Urinary bladder (tissue), 4 donors: Measurements from ENCODE around the gene CAMKV. TPM values are rescaled to one million over a fixed set of nuclear protein-coding genes. Genes with fewer than 3 reads are reported as not detected.
"Not testable (repeated sequence)": the region's sequence is repeated elsewhere in the genome, so short reads cannot be mapped to it uniquely, and the experiment has no call there.

ENCODE experiments used
- DNase-seq: peaks from one replicate; pipeline ENCODE4 v3.0.0-alpha.2; 2015; ENCODE audit errors: extremely low spot score
- H3K27ac ChIP-seq: one replicate; pipeline ENCODE4 v1.5.1; 2013; ENCODE audit warnings: low read depth, mild to moderate bottlenecking, moderate library complexity
- H3K36me3 ChIP-seq: one replicate; pipeline ENCODE4 v1.6.1; 2013; ENCODE audit warnings: mild to moderate bottlenecking, moderate library complexity; ENCODE audit not compliant: insufficient read depth
- H3K4me1 ChIP-seq: one replicate; pipeline ENCODE4 v1.6.1; 2013; ENCODE audit warnings: mild to moderate bottlenecking, moderate library complexity; ENCODE audit not compliant: insufficient read depth
- H3K4me3 ChIP-seq: one replicate; pipeline ENCODE4 v1.5.1; 2013; ENCODE audit warnings: low read depth, low read length
- WGBS: extraction: QIAGEN DNeasy Blood & Tissue Kit; methylation state at CpG from one replicate; pipeline ENCODE4 v1.1.7; 2013; 5-methylcytosine and 5-hydroxymethylcytosine counted together
- polyA plus RNA-seq: library from polyadenylated mRNA; stranded (reverse); fragments of 200-250 nt; gene quantifications from one replicate; pipeline ENCODE4 v1.2.3, GENCODE V29; 2013
- total RNA-seq: library from RNA; depleted of rRNA; stranded (reverse); fragments of >200 nt; gene quantifications from one replicate; pipeline ENCODE4 v1.2.3, GENCODE V29; 2014
- donor health status: healthy with polysubstance abuse.
- donor health status: healthy.

Gene CAMKV
- total and polyA plus RNA-seq, 2 donors: 0.37 TPM; not detected in 1

DNA sequence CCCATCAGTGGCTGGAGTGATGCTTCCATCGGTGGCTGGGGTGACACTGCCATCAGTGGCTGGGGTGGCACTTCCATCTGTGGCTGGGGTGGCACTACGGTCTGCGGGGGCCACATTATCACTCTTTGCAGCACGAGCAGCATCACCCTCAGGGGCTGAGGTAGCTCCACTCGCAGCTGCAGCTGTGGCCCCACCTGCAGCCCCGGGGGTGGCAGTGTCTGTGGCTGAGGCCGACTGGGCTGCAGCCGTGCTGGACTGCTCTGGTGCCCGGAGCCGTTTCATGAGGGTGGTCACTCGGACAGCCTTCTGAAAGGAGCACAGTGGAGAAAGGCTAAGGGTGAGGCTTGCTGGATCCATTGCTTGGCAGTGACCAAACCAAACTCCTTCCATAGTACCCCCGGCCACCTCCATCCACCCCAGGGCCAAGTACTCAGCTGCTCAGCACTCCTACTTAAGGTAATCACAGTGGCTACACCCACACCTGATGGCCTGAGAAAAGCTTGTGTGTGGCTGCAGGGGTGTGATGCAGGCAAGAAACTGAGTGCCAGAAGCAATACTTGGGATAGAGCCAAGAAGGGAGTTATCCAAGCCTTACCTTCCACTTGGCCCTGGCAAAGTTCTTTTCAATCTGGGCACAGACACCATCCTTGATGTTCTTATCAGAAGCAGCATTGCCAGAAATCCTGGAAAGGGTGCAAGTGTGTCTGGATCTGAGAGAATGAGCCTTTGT, 10.0 kb downstream of the CAMKV start:
- no peaks in the 10 kb centered on the region for H3K36me3 ChIP-seq
- H3K4me1 ChIP-seq: no peaks in the 10 kb centered on the region
- no peak overlapping the region for H3K4me3 ChIP-seq
- no peak overlapping the region for H3K27ac ChIP-seq
- WGBS: 84% methylated on average over 12 of the region's 12 CpGs
- no peak for DNase-seq

DNA sequence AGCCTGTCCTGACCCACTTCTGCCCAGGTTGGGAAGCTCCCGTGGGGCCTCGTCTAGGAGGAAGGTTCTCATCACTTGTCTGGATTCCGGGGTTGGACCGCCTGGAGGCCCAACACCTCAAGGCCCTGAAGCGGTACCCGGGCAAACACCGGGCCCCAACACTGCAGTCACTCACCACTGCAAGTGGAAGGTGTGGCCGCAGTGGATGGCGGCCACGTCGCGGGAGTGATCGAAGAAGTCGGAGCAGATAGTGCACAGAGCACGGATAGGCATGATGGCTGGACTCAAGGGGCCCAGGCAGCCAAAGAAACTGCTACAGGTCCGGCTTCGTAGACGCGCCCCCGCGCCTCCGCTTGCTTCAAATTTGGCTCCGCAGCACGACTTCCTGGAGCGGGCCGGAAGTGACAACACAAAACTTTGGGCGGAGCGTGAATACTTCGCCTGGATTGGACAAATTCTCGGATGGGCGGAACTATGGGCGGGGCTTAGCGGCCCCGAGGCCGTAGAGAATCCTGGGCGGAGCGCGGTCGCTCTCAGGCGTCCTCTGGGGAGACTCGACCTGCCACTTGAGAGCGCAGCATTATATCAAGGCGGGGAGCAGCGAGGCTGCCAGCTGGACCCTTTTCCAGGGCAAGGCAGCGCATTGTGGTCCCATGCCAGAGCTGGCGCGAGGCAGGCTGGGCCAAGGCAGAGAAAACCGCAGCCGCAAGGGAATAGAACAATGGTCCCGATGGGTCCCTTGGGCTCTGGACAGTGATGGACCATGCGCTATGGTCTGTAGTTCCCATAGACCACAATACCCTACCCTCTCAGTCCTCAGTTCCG, 13.3 kb downstream of the CAMKV start, which contains the start of gene TRAIP:
TRAIP (minus strand) TSS at position 384 of the 825 bp plus-strand sequence; CDS start at position 273, 111 bp downstream.
- WGBS: 2% methylated on average over 52 of the region's 52 CpGs
- peak; percentile 92 for DNase-seq
- Histone ChIP-seq H3K27ac (no peak within 1 kb of the TSS), H3K36me3 (no peaks in the 10 kb centered on the region), H3K4me3 (peak within 1 kb of the TSS; percentile 53), H3K4me1 (no peaks in the 10 kb centered on the region)

DNA sequence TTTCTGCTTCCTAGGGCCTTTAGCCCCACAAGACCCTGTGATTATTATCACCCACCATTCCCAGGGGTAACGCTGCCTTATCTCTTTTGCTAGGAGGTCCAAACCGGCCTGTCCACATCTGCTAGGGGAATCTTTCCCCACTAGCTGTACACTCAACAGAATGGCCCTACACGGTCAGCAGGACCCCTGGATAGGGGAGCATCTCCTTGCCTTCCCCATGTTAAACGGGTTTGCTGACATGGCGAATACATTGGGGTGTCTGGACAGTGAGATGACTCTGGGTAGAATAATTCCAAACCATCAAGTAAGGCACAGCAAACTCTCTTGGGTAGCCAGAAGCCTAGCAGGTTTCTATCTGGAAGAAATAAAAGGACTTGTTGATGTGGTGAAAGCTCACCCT, 14.0 kb downstream of the CAMKV start:
- WGBS: 54% methylated on average over 5 of the region's 5 CpGs

DNA sequence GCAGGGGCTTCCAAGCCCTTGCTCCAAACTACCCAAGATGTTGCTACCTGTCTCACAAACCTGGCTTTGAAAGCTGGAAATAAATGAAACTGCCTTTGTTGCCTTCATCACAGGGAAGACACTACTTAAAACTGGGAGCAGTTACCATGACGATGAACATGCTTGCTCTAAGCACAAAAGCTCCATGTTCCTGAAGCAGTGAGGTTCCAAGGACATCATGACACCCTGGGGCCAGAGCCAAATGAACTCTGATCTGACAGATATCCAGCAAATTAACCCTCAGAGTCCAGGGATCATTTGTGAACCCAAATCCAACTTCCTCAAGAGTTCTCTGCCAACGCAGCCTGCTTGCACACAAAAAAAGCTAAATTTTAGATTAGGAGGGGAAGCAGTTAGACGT, 24.0 kb downstream of the CAMKV start:
- DNase-seq: no peak
- 80% methylated on average over 3 of the region's 3 CpGs for WGBS
- Histone ChIP-seq H3K36me3 (no peaks in the 10 kb centered on the region), H3K27ac (no peak overlapping the region), H3K4me3 (no peak overlapping the region), H3K4me1 (no peaks in the 10 kb centered on the region)

More for the DNA sequence above, 14.0 kb downstream of the CAMKV start:
- Histone ChIP-seq H3K4me1 (no peaks in the 10 kb centered on the region), H3K36me3 (no peaks in the 10 kb centered on the region), H3K27ac (no peak overlapping the region), H3K4me3 (no peak overlapping the region)
- DNase-seq: no peak

DNA sequence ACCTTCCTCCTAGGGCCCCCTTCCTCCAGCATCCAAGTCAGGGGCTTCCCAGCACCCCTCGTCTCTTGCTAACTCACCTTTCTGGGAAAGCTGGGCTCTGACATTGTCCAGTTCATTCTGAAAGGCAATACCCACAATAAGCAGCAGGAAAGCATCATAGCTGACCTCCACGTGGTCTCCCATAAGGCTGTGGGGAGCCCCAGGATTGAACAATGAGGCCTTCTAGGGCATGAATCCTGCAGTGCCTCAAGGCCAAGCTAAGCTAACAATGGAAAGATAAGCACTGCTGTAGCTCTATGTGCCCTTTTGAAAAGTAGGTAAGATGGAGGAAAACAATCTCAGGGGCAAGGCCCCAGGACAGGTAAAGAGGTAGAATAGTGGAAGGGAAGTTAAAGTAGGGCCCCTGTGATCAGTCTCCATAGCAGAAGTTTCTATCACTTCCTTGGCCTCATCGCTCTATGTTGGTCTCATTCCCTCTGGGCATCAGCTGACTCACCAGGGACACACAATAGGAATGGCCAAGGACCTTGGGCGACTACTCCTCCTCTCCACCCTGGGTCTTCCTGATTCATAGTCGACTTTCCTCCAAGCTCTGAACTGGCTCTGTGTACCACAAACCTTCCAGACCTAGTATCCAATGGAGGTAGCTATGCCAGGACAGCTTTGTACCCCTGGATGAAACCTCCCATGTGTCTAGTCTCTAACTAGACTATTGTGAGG, 25.1 kb downstream of the CAMKV start:
- Histone ChIP-seq H3K36me3 (no peaks in the 10 kb centered on the region), H3K4me3 (no peak overlapping the region), H3K4me1 (no peaks in the 10 kb centered on the region), H3K27ac (no peak overlapping the region)
- DNase-seq: no peak
- 84% methylated on average over 5 of the region's 5 CpGs for WGBS

DNA sequence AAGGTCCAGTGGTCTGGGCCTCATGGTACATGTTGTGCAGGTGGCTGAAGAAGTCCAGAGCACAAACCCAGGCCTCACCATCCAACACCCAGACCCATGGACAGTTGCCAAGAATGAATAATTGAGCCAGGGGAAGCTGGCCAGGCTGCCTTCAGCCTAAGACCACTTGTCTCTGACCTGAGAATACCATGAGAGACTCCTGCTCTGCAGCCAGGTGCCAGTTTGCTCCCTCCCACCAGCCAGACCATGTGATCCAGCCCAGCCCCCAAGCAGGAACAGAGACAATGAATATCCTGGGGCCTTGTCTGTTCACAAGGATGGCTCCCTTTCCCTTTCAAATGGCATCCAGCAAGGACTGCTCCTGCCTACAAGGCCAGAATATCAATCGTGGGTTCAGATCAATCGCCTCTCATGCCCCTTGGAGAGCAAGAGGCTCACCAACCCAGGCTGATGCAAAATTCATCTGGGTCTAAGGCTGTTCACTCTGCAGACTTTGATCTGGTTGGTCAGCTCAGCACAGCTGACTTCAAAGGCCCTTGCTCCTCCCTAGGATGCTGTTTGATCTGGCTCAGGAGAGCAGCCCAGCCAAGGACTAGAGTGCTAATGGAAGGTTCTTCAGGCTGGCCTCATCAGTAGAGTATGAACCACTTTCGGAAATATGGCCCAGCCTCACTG, 26.7 kb downstream of the CAMKV start:
- H3K4me3 ChIP-seq: no peak overlapping the region
- 98% methylated on average over 3 of the region's 3 CpGs for WGBS
- H3K4me1 ChIP-seq: no peaks in the 10 kb centered on the region
- DNase-seq: no peak
- no peaks in the 10 kb centered on the region for H3K36me3 ChIP-seq
- H3K27ac ChIP-seq: no peak overlapping the region

DNA sequence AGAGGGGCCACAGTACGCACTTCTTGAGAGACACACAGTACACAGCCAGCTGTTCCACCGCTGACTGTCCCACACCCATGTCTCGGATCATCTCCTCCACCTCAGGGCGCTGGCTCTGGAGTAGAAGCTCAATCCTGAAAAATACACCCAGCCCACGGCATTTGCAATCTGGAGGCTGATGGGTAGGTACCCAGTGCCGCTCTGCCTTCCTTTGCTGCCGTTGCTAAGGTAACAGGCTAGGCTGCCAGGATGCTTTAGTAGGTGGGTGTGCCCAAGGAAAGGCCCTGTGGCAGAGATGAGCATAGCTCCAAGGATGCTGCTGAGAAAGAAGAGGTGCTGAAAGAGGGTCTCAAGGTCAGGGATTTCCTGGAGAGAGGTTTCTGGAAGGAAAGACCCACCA, 27.9 kb downstream of the CAMKV start:
- DNase-seq: no peak
- H3K4me1 ChIP-seq: no peaks in the 10 kb centered on the region
- WGBS: 92% methylated on average over 7 of the region's 7 CpGs
- H3K4me3 ChIP-seq: no peak overlapping the region
- no peaks in the 10 kb centered on the region for H3K36me3 ChIP-seq
- no peak overlapping the region for H3K27ac ChIP-seq

DNA sequence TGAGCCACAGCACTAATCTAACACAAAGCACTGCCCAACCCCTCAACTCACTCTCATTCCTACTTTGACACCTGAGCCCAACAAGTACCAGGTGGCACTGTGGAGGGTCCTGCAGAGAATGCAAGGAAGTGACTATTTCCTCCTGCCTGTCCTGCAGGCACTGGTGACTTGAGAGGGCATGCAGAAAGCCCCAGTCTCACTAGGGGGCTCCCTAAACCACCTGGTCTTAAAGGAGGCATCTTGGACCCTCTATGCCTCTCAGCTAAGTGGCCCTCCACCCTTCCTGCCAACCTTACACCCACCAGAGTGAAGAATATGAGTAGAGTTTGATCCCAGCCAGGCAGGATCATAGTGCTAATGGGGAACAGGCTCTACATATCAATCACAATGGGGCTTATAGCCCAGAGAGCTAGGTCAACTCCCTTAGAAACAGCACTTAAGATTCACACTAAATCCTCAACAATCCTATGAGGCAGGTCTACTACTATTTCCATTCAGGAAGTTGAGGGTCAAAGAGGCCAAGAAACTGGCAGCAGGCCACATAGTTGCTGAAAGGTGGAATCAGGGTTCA, 28.5 kb downstream of the CAMKV start:
- H3K4me1 ChIP-seq: no peaks in the 10 kb centered on the region
- H3K36me3 ChIP-seq: no peaks in the 10 kb centered on the region
- no peak for DNase-seq

DNA sequence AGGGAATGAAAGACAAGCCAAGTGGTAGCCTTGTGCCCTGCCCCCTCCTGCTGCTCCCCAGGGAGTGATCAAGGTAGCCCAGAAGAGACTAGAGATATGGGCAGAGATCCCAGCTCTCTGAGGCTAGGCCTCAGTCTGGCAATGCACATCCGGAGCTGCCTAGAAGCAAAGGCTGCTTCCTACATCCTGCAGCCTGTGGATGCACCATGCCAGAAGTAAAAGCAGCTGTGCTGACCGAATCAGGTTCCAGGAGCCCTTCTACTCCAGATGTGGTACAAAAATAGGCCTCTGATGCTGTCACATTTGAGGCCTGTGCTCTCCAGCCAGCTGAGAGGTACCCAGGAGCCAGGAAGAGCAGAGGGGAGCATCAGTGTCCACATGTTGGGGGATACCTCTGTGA, 29.3 kb downstream of the CAMKV start:
- WGBS: 58% methylated on average over 2 of the region's 2 CpGs
- Histone ChIP-seq H3K4me1 (no peaks in the 10 kb centered on the region), H3K36me3 (no peaks in the 10 kb centered on the region), H3K4me3 (no peak overlapping the region), H3K27ac (no peak overlapping the region)
- DNase-seq: no peak

More for the DNA sequence above, 28.5 kb downstream of the CAMKV start:
- no peak overlapping the region for H3K27ac ChIP-seq
- H3K4me3 ChIP-seq: no peak overlapping the region

DNA sequence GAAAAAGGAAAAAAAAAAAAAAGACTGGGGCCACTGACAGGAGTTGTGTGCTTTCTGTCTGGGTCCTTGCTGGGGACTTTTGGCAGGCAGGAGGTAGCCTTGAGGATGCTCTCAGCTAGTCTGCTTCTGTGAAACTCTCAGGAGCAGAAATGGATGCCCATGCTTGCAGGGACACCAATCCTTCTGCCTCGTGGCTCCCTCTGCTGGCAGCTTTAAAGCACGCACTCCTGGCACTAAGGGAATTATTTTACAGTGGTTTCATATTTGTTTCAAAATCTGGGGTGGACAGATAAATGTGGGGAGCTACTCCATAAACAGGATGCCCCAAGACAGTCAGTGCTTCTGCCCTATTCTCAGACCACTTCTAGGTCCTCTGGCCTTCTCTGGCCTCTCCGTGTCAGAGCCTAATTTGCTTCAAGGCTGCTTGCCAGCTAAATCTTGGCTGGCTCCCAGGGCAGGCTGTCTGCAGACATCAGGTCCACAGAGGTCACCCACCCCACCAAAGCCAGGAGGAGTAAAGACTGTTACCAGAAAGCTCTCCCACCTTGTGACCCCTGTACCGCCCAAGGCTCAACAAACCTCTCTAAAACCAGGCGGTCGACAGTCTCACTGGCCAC, 30.4 kb downstream of the CAMKV start:
- Histone ChIP-seq H3K36me3 (no peaks in the 10 kb centered on the region), H3K27ac (no peak overlapping the region), H3K4me1 (no peaks in the 10 kb centered on the region), H3K4me3 (no peak overlapping the region)
- WGBS: 33% methylated on average over 6 of the region's 6 CpGs
- DNase-seq: peak; percentile 56

DNA sequence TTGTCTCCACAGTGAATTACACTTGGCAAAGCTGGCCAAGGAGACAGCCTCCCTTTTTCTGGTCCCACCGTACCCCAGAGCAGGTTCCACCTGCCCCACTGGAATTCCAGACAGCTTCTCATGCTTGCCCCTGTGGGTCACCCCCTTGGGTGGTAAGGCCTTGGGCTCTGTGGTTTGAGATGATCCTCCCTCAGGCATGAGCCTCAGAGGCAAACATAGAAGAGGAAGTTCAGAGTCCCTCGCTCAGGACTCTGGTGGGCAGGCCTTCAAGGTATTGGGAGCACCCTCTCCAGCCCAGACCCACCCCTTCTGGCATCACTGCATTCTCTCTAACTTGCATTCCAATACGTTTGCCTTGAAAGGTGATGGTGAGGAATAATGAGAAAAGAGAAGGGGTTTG, 38.4 kb downstream of the CAMKV start:
- Histone ChIP-seq H3K4me3 (no peak overlapping the region), H3K36me3 (no peaks in the 10 kb centered on the region), H3K4me1 (no peaks in the 10 kb centered on the region), H3K27ac (no peak overlapping the region)
- WGBS: 75% methylated on average over 3 of the region's 3 CpGs
- DNase-seq: no peak

DNA sequence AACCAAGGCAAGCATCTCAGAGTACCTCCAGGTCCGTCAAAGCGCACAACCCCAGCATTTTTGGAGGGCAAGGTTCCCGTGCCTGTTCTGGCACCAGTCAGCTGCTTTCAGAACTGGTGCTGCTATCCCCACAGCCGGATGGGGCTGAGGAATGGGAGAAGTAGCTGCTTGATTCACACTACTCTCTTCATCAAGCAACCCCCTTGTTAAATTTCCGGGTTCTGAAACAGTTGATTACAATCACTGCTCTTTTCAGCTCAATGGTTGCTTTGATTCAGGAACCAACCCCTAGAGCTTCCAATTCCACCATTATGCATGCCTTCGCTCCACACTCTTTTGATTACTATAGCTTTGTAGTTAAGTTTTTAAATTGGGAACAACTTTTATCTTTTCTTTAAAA, 43.7 kb downstream of the CAMKV start:
- H3K27ac ChIP-seq: no peak overlapping the region
- 71% methylated on average over 6 of the region's 6 CpGs for WGBS
- H3K4me3 ChIP-seq: no peak overlapping the region
- DNase-seq: no peak
- H3K36me3 ChIP-seq: no peaks in the 10 kb centered on the region
- H3K4me1 ChIP-seq: no peaks in the 10 kb centered on the region

DNA sequence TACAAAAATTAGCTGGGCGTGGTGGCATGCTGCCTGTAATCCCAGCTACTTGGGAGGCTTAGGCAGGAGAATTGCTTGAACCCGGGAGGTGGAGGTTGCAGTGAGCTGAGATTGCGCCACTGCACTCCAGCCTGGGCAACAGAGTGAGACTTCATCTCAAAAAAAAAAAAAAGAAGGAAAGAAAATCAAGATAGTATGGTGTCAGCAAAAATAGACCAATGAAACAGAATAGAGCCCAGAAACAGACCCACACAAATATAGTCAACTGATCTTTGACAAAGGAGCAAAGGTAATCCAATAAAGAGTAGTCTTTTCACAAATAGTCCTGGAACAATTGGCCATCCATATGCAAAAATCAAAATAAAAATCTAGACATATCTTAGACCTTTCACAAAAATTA, 46.6 kb downstream of the CAMKV start:
- WGBS: 93% methylated on average over 3 of the region's 3 CpGs
- H3K4me3 ChIP-seq, H3K36me3 ChIP-seq, H3K27ac ChIP-seq, H3K4me1 ChIP-seq, DNase-seq: not testable (repeated sequence)
